ENCODE data around the gene NRDC.

The NRDC gene

DNA sequence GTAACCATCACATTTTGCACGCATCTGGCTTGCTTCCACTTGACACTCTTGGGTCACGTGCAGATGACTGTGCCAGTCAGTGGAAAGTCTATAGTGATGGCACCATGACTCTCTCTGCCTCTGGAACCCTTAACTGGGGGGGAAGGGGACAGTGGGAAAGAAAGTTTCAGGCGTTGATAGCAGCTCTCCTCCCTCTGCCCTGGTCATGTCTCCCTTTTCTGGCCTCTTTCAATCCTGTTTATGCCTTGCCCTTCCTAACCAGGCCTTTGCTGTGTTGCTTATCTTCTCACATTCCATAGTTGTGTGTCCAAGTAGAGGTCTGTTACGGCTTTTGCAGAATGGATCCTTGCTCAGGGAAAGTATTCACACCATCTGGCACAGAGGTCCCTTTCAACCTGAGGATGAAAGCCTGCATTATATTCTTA is 93.5 kb downstream of the NRDC start:
- H4K20me1 ChIP-seq (ENCODE audit: insufficient read depth, low read length): no peaks in the 10 kb centered on the region
- H3K27ac ChIP-seq (ENCODE audit: low read length): no peak overlapping the region
- H3K27me3 ChIP-seq (replicated peaks; ENCODE audit: insufficient read depth, low read length): no peaks in the 10 kb centered on the region
- H3K9me2 ChIP-seq (replicated peaks; ENCODE audit: insufficient read depth, low read length): no peaks in the 10 kb centered on the region
- H3K4me3 ChIP-seq (ENCODE audit: low read length): no peak overlapping the region
- H3K9me3 ChIP-seq (replicated peaks; ENCODE audit: insufficient read depth, low read length): no peaks in the 10 kb centered on the region
- no peaks in the 10 kb centered on the region for H3K4me1 ChIP-seq (ENCODE audit: low read length)
- no peak overlapping the region for H2AFZ ChIP-seq (ENCODE audit: low read length)
- H3K4me2 ChIP-seq (ENCODE audit: low read depth, low read length): no peak overlapping the region
- TF ChIP-seq, protein P1, sequence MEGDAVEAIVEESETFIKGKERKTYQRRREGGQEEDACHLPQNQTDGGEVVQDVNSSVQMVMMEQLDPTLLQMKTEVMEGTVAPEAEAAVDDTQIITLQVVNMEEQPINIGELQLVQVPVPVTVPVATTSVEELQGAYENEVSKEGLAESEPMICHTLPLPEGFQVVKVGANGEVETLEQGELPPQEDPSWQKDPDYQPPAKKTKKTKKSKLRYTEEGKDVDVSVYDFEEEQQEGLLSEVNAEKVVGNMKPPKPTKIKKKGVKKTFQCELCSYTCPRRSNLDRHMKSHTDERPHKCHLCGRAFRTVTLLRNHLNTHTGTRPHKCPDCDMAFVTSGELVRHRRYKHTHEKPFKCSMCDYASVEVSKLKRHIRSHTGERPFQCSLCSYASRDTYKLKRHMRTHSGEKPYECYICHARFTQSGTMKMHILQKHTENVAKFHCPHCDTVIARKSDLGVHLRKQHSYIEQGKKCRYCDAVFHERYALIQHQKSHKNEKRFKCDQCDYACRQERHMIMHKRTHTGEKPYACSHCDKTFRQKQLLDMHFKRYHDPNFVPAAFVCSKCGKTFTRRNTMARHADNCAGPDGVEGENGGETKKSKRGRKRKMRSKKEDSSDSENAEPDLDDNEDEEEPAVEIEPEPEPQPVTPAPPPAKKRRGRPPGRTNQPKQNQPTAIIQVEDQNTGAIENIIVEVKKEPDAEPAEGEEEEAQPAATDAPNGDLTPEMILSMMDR (IDR thresholded peaks at IDR 0.05; ENCODE audit: low read length): no peak
- no peak for TF ChIP-seq EZH2phosphoT487 (IDR thresholded peaks at IDR 0.05; ENCODE audit: low read length)
- TF ChIP-seq EZH2 (optimal IDR thresholded peaks at IDR 0.05; ENCODE audit: low read depth, low read length): no peak
- 0 out of 2 replicates have a peak, but pooled peaks cover 4% of the 10 kb centered on the region for H3F3A ChIP-seq (ENCODE audit: insufficient read depth, low read length)
- no peak overlapping the region for H3K9ac ChIP-seq (ENCODE audit: low read length)
- H3K79me2 ChIP-seq (ENCODE audit: low read length): no peaks in the 10 kb centered on the region
- DNase-seq: no peak
- peaks cover 12% of the 10 kb centered on the region for H3K36me3 ChIP-seq (replicated peaks; ENCODE audit: insufficient read depth, low read length)

DNA sequence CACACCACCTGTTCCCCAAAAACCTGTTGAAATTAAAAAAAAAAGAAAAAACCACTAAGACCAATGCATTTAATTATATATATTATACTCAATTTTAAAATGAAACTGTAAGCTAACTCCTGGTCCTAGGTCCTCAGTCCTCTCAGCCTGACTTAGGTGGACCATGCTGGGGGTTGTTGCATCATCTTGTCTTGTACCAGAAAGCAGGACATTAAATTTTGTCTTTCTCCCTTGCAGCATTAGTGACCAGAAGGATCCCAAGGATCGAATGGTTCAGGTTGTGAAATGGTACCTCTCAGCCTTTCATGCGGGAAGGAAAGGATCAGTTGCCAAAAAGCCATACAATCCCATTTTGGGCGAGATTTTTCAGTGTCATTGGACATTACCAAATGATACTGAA is 97.6 kb downstream of the NRDC start:
- Histone ChIP-seq H3K27ac (ENCODE audit: low read length) (no peak overlapping the region), H3K9ac (ENCODE audit: low read length) (no peak overlapping the region), H3K4me2 (ENCODE audit: low read depth, low read length) (no peak overlapping the region), H3K36me3 (replicated peaks; ENCODE audit: insufficient read depth, low read length) (peaks cover 5% of the 10 kb centered on the region; the same call in 1 of the 2 replicates), H3K79me2 (ENCODE audit: low read length) (peaks cover 19% of the 10 kb centered on the region), H2AFZ (ENCODE audit: low read length) (no peak overlapping the region), H3K4me3 (ENCODE audit: low read length) (no peak overlapping the region), H3K9me3 (replicated peaks; ENCODE audit: insufficient read depth, low read length) (no peaks in the 10 kb centered on the region), H3F3A (ENCODE audit: insufficient read depth, low read length) (peaks cover 17% of the 10 kb centered on the region), H3K9me2 (replicated peaks; ENCODE audit: insufficient read depth, low read length) (no peaks in the 10 kb centered on the region), H3K4me1 (ENCODE audit: low read length) (peaks cover 15% of the 10 kb centered on the region), H3K27me3 (replicated peaks; ENCODE audit: insufficient read depth, low read length) (no peaks in the 10 kb centered on the region), H4K20me1 (ENCODE audit: insufficient read depth, low read length) (no peaks in the 10 kb centered on the region)
- DNase-seq: no peak
- no peak for TF ChIP-seq EZH2phosphoT487 (IDR thresholded peaks at IDR 0.05; ENCODE audit: low read length)
- TF ChIP-seq, protein P1 (IDR thresholded peaks at IDR 0.05; ENCODE audit: low read length): no peak
- no peak for TF ChIP-seq EZH2 (optimal IDR thresholded peaks at IDR 0.05; ENCODE audit: low read depth, low read length)

DNA sequence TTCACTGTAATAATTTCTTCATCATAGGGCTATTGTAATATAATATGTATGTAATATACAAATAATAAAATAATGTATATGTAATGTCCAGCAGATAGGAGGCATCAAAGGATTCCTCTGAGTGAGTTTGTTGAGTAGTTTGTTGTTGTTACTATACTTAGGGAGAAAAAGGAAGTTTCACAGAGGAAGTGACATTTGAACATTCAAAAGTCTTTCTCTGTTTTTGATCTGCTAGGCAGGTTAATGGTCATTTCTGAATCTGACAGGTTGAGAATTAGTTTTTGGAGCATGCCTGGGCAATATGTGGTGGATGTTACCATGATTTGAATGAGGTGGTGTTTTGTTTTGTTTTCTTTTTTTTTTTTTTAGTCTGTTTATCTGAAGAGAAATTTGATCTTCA is 102.1 kb downstream of the NRDC start:
- H3K79me2 ChIP-seq (ENCODE audit: low read length): peaks cover 49% of the 10 kb centered on the region
- peak; percentile 73 for DNase-seq
- peak overlapping the region; percentile 87 for H3K4me2 ChIP-seq (ENCODE audit: low read depth, low read length)
- peaks cover 18% of the 10 kb centered on the region; the same call in 1 of the 2 replicates for H3K36me3 ChIP-seq (replicated peaks; ENCODE audit: insufficient read depth, low read length)
- H3F3A ChIP-seq (ENCODE audit: insufficient read depth, low read length): peaks cover 18% of the 10 kb centered on the region
- peak overlapping the region; percentile 44; the same call in 1 of the 2 replicates for H3K9ac ChIP-seq (ENCODE audit: low read length)
- no peaks in the 10 kb centered on the region for H3K9me3 ChIP-seq (replicated peaks; ENCODE audit: insufficient read depth, low read length)
- H3K4me1 ChIP-seq (ENCODE audit: low read length): peaks cover 24% of the 10 kb centered on the region
- H3K27me3 ChIP-seq (replicated peaks; ENCODE audit: insufficient read depth, low read length): no peaks in the 10 kb centered on the region
- peak overlapping the region; percentile 42 for H3K4me3 ChIP-seq (ENCODE audit: low read length)
- H3K9me2 ChIP-seq (replicated peaks; ENCODE audit: insufficient read depth, low read length): no peaks in the 10 kb centered on the region
- TF ChIP-seq EZH2 (optimal IDR thresholded peaks at IDR 0.05; ENCODE audit: low read depth, low read length) (no peak), EZH2phosphoT487 (IDR thresholded peaks at IDR 0.05; ENCODE audit: low read length) (no peak)
- TF ChIP-seq, protein P1 (IDR thresholded peaks at IDR 0.05; ENCODE audit: low read length): no peak; the same call in 1 of the 2 replicates
- H2AFZ ChIP-seq (ENCODE audit: low read length): no peak overlapping the region
- peak overlapping the region; percentile 94 for H3K27ac ChIP-seq (ENCODE audit: low read length)
- H4K20me1 ChIP-seq (ENCODE audit: insufficient read depth, low read length): no peaks in the 10 kb centered on the region
